ENCODE results near the gene RCAN3. TPM values are rescaled to one million over a fixed set of nuclear protein-coding genes. Genes with fewer than 3 reads are reported as not detected.
"Not testable (repeated sequence)": the region's sequence is repeated elsewhere in the genome, so short reads cannot be mapped to it uniquely, and the experiment has no call there.

RCAN3 gene
- total and polyA plus RNA-seq, 7 donors: 3.0 to 19.1 (median 6.4) TPM

DNA sequence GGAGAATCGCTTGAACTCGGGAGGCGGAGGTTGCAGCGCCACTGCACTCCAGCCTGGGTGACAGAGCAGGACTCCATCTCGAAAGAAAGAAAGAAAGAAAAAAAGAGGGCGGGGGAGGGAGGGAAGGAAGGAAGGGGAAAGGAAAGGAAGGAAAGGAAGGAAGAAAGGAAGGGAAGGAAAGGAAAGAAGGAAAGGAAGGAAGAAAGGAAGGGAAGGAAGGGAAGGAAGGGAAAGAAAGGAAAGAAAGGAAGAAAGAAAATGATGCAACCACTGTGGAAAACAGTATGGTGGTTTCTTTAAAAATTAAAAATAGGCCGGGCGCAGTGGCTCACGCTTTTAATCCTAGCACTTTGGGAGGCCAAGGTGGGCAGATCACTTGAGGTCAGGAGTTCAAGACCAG, 15.2 kb upstream of the RCAN3 start:
- Histone ChIP-seq H3K4me3 (no peak overlapping the region), H3K27ac (no peak overlapping the region), H3K36me3 (no peaks in the 10 kb centered on the region), H3K9me3 (no peaks in the 10 kb centered on the region), H3K4me1 (no peaks in the 10 kb centered on the region), H3K27me3 (peaks cover 0 to 21% (median 0%) of the 10 kb centered on the region in 3 donors)
- TF ChIP-seq EP300 (IDR thresholded peaks at IDR 0.05): no peak
- no peak for TF ChIP-seq POLR2AphosphoS5 (IDR thresholded peaks at IDR 0.05)
- no peak for TF ChIP-seq POLR2A (IDR thresholded peaks at IDR 0.05)
- TF ChIP-seq, protein P1, sequence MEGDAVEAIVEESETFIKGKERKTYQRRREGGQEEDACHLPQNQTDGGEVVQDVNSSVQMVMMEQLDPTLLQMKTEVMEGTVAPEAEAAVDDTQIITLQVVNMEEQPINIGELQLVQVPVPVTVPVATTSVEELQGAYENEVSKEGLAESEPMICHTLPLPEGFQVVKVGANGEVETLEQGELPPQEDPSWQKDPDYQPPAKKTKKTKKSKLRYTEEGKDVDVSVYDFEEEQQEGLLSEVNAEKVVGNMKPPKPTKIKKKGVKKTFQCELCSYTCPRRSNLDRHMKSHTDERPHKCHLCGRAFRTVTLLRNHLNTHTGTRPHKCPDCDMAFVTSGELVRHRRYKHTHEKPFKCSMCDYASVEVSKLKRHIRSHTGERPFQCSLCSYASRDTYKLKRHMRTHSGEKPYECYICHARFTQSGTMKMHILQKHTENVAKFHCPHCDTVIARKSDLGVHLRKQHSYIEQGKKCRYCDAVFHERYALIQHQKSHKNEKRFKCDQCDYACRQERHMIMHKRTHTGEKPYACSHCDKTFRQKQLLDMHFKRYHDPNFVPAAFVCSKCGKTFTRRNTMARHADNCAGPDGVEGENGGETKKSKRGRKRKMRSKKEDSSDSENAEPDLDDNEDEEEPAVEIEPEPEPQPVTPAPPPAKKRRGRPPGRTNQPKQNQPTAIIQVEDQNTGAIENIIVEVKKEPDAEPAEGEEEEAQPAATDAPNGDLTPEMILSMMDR (IDR thresholded peaks at IDR 0.05): no peak
- intact Hi-C loops (cut with DNase I): no loop called here
- WGBS, 2 donors: 88 to 95% methylated on average over 9 of the region's 9 CpGs
- DNase-seq: no peak

DNA sequence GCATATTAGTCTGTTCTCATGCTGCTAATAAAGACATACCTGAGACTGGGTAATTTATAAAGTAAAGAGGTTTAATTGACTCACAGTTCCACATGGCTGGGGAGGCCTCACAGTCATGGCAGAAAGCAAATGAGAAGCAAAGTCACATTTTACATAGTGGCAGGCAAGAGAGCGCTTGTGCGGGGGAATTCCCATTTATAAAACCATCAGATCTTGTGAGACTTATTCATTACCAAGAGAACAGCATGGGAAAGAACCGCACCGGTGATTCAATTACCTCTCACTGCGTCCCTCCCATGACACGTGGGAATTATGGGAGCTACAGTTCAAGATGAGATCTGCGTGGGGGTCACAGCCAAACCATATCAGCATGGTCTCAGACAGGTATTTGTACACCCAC, 14.5 kb upstream of the RCAN3 start:
- H3K36me3 ChIP-seq; DNase-seq; H3K4me3 ChIP-seq; intact Hi-C loops (cut with DNase I); H3K27ac ChIP-seq; H3K9me3 ChIP-seq; H3K4me1 ChIP-seq: not testable (repeated sequence)
- H3K27me3 ChIP-seq: peaks cover 0 to 26% (median 0%) of the 10 kb centered on the region in 3 donors
- 86 to 90% methylated on average over 7 of the region's 7 CpGs for WGBS, 2 donors

DNA sequence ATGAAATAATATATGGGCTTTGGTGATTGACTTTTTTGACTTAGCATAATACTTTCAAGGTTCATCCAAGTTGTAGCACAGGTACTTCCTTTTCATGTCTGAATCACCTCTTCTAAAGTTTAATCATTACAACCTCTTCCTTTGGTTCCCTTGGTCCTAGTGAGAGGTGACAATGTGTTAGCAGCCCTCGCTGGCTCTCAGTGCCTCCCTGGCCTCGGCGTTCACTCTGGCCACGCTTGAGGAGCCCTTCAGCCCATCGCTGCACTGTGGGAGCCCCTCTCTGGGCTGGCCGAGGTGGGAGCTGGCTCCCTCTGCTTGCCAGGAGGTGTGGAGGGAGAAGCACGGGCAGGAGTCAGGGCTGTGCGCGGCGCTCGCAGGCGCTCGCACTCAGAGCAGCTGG, 13.0 kb upstream of the RCAN3 start:
- Histone ChIP-seq H3K9me3 (no peaks in the 10 kb centered on the region), H3K4me1 (no peaks in the 10 kb centered on the region), H3K4me3 (no peak overlapping the region), H3K27ac (no peak overlapping the region), H3K36me3 (no peaks in the 10 kb centered on the region), H3K27me3 (peaks cover 0 to 35% (median 0%) of the 10 kb centered on the region in 3 donors)
- WGBS, 2 donors: 94% methylated on average over 13 of the region's 13 CpGs
- intact Hi-C loops (cut with DNase I): no loop called here
- DNase-seq: no peak
- TF ChIP-seq POLR2A (IDR thresholded peaks at IDR 0.05): no peak
- TF ChIP-seq EP300 (IDR thresholded peaks at IDR 0.05): no peak
- TF ChIP-seq, protein P1 (IDR thresholded peaks at IDR 0.05): no peak

DNA sequence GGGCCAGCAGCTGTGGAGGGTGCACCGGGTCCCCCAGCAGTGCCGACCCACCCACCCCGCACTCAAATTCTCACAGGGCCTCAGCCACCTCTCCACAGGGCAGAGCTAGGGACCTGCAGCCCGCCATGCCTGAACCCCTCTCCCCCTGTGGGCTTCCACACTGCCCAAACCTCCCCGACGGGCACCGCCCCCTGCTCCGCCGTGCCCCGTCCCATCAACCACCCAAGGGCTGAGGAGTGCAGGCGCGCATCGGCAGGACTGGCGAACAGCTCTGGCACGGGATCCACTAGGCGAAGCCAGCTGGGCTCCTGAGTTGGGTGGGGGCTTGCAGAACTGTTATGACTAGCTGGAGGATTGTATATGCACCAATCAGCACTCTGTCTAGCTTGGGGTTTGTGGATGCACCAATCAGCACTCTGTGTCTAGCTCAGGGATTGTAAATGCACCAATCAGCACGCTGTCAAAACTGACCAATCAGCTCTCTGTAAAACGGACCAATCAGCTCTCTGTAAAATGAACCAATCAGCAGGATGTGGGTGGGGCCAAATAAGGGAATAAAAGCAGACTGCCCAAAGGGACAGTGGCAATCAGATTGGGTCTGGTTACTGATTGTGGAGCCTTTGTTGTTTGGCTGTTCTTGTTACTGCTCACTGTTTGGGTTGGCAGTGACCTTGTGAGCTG, 12.4 kb upstream of the RCAN3 start:
- no peak overlapping the region for H3K4me3 ChIP-seq
- H3K27ac ChIP-seq: no peak overlapping the region
- intact Hi-C loops (cut with DNase I): no loop called here
- no peak for TF ChIP-seq EP300 (IDR thresholded peaks at IDR 0.05)
- no peak for TF ChIP-seq POLR2AphosphoS5 (IDR thresholded peaks at IDR 0.05)
- TF ChIP-seq, protein P1 (IDR thresholded peaks at IDR 0.05): no peak
- no peak for TF ChIP-seq POLR2A (IDR thresholded peaks at IDR 0.05)
- H3K36me3 ChIP-seq: no peaks in the 10 kb centered on the region
- 98 to 99% methylated on average over 18 of the region's 18 CpGs for whole genome bisulfite sequencing, 2 donors
- peaks cover 0 to 35% (median 0%) of the 10 kb centered on the region in 3 donors for H3K27me3 ChIP-seq
- H3K9me3 ChIP-seq: no peaks in the 10 kb centered on the region
- DNase-seq: no peak
- H3K4me1 ChIP-seq: no peaks in the 10 kb centered on the region

DNA sequence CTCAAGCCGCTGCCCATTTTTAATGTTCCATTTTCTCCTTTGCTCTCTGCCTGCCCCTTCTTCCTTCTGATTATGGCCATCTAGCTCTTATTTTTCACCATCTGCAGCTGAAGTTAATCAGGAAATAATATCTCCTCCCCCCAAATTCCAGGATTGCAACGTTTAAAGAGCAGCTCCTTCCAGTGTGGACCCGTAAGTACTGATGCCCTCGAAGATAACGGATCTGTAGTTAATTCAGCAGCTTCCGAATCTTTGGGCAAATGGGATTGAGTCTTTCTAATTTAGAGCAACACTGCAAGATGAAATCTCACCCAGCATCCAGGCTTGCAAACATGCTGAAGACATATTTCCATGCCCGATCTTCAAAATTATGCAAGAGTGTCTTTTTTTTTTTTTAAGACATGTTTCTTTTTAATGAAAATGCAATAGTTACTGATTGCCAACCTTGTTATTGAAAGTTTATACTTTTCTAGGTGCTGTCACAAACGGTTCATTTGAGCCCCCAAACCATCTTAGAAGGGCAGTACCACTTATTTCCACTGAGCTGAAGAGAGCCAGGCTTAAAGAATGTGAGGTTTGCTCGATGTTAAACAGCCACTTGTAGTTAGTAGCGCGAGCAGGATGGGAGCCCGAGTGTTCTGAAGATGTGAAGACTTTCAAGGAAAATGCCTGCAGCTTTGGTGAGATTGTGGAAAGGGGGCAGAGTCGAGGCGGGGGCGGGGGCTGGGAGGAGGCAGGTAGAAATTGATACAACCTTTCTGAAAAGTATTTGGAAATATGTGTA, 10.9 kb upstream of the RCAN3 start:
- Histone ChIP-seq H3K27me3 (peaks cover 0 to 35% (median 0%) of the 10 kb centered on the region in 3 donors), H3K4me3 (no peak overlapping the region), H3K9me3 (no peaks in the 10 kb centered on the region), H3K27ac (no peak overlapping the region), H3K36me3 (no peaks in the 10 kb centered on the region), H3K4me1 (no peaks in the 10 kb centered on the region)
- intact Hi-C loops (cut with DNase I): no loop called here
- 61 to 64% methylated on average over 15 of the region's 15 CpGs for WGBS, 2 donors
- DNase-seq: no peak
- TF ChIP-seq, protein P1 (IDR thresholded peaks at IDR 0.05): no peak
- TF ChIP-seq POLR2AphosphoS5 (IDR thresholded peaks at IDR 0.05) (no peak), POLR2A (IDR thresholded peaks at IDR 0.05) (no peak), EP300 (IDR thresholded peaks at IDR 0.05) (no peak)

DNA sequence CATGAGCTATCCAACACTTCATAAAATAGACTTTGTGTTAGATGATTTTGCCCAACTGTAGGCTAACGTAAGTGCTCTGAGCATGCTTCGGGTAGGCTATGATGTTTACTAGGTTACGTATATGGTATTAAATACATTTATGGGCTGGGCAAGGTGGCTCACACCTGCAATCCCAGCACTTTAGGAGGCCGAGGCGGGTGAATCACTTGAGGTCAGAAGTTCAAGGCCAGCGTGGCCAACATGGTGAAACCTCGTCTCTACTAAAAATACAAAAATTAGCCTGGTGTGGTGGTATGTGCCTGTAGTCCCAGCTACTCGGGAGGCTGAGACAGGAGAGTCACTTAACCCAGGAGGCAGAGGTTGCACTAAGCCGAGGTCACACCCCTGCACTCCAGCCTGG, 9.7 kb upstream of the RCAN3 start:
- H3K9me3 ChIP-seq; H3K36me3 ChIP-seq; H3K4me3 ChIP-seq; H3K27ac ChIP-seq; H3K4me1 ChIP-seq; intact Hi-C loops (cut with DNase I); DNase-seq: not testable (repeated sequence)
- 60 to 88% methylated on average over 9 of the region's 9 CpGs for WGBS, 2 donors
- peaks cover 0 to 35% (median 0%) of the 10 kb centered on the region in 3 donors for H3K27me3 ChIP-seq

All from sigmoid colon (tissue), 7 donors.